Pancreas (tissue), 10 donors: ENCODE results near the gene MAP2K1. TPM values are rescaled to one million over a fixed set of nuclear protein-coding genes. Genes with fewer than 3 reads are reported as not detected.

Experiments used
- ATAC-seq, 4 donors: fragments of 200-7000 bp; cut with Tn5 transposase; one replicate each; pipeline versions ENCODE4 v1.8.0 to v1.9.1; 2020; ENCODE audit warnings: mild to moderate bottlenecking in 4 of 4, moderate library complexity in 4 of 4
- DNase-seq, 6 donors: peaks; one replicate each; pipeline ENCODE4 v3.0.0-alpha.2; 2020
- FAIRE-seq: peaks from 2 replicates; lab custom pipeline; 2012; peaks lifted over from hg19 to GRCh38; lab: Jason Lieb, UNC
- H3K27ac ChIP-seq, 4 donors: fragments of 200-600 bp; sonication (generic); 1 replicate in 3 of 4; 2 replicates in 1 of 4; pipeline versions ENCODE4 v1.5.0 to v1.8.0; 2020
- H3K27me3 ChIP-seq, 4 donors: fragments of 200-600 bp; one replicate each; pipeline ENCODE4 v1.8.0; 2021
- H3K36me3 ChIP-seq, 3 donors: fragments of 200-600 bp; sonication (generic) in 1 of 3; one replicate each; pipeline versions ENCODE4 v1.5.0 to v1.8.0; 2020 to 2021
- H3K4me1 ChIP-seq, 3 donors: fragments of 200-600 bp; one replicate each; pipeline ENCODE4 v1.8.0; 2021
- H3K4me3 ChIP-seq, 4 donors: fragments of 200-600 bp; sonication (generic) in 2 of 4; one replicate each; pipeline versions ENCODE4 v1.5.0 to v1.8.0; 2020 to 2021
- H3K9me3 ChIP-seq, 4 donors: fragments of 200-600 bp; one replicate each; pipeline ENCODE4 v1.8.0; 2021
- WGBS, 2 donors: extraction: QIAGEN DNeasy Blood & Tissue Kit; methylation state at CpG; one replicate each; pipeline ENCODE4 v1.1.7; 2013; 5-methylcytosine and 5-hydroxymethylcytosine counted together
- intact Hi-C, 3 donors: fragments of 100-400 bp; cut with DNase I; formaldehyde crosslinking; loops; one replicate each; pipeline versions ENCODE4 v1.11.1 to v1.14.2; 2022
- polyA plus RNA-seq, 2 donors: library from polyadenylated mRNA; stranded (reverse); fragments of 200-250 nt; gene quantifications; one replicate each; pipeline ENCODE4 v1.2.3, GENCODE V29; 2013
- total RNA-seq, 6 donors: library from RNA; stranded (reverse); fragmentation: NEBNext Ultra II Directional in 4 of 6; extraction: Animal tissue kit (Norgen Biotek cat#: 25700) in 4 of 6; gene quantifications; one replicate each; pipeline versions ENCODE4 v1.2.1 to v1.2.4, GENCODE V29; 2021 to 2023
- TF ChIP-seq, protein P1 (sequence below), 4 donors: fragments of 200-600 bp; sonication (generic) in 3 of 4; IDR thresholded peaks; one replicate each; pipeline versions ENCODE4 v1.5.0 to v1.8.0; 2021; ENCODE audit warnings: antibody characterized with exemption in 4 of 4
- donor health status: healthy with polysubstance abuse.
- donor health status: DM: no; HTN: no; CAD: no; lungs with moderate emphysema.
- donor health status: DM: no; HTN: no; CAD: no.
- donor health status: control.
- donor health status: control.
- donor health status: Bipolar disorder and iron deficiency.
- donor health status: DM: yes; HTN: yes; CAD: no.
- donor health status: DM: no; HTN: no; CAD: no.
- donor health status: DM: no; HTN: no; CAD: no.
- donor health status: DM: yes; HTN: yes; CAD: no.

MAP2K1 gene
- total and polyA plus RNA-seq, 8 donors: 7.6 to 23.3 (median 16.4) TPM

GRCh38 chr15:66413579-66413978 lies 26.9 kb downstream of the MAP2K1 start:
- DNase-seq (no peak), FAIRE-seq (no peak), ATAC-seq (no peak)
- TF ChIP-seq, protein P1, sequence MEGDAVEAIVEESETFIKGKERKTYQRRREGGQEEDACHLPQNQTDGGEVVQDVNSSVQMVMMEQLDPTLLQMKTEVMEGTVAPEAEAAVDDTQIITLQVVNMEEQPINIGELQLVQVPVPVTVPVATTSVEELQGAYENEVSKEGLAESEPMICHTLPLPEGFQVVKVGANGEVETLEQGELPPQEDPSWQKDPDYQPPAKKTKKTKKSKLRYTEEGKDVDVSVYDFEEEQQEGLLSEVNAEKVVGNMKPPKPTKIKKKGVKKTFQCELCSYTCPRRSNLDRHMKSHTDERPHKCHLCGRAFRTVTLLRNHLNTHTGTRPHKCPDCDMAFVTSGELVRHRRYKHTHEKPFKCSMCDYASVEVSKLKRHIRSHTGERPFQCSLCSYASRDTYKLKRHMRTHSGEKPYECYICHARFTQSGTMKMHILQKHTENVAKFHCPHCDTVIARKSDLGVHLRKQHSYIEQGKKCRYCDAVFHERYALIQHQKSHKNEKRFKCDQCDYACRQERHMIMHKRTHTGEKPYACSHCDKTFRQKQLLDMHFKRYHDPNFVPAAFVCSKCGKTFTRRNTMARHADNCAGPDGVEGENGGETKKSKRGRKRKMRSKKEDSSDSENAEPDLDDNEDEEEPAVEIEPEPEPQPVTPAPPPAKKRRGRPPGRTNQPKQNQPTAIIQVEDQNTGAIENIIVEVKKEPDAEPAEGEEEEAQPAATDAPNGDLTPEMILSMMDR (IDR thresholded peaks at IDR 0.05): no peak
- Histone ChIP-seq H3K27me3 (no peaks in the 10 kb centered on the region), H3K27ac (no peak overlapping the region), H3K9me3 (no peaks in the 10 kb centered on the region), H3K36me3 (no peaks in the 10 kb centered on the region), H3K4me3 (no peak overlapping the region), H3K4me1 (peaks cover 0 to 6% (median 0%) of the 10 kb centered on the region in 3 donors)
- 97 to 100% methylated on average over 1 of the region's 1 CpG for WGBS, 2 donors
- intact Hi-C loops: no loop called here

DNA sequence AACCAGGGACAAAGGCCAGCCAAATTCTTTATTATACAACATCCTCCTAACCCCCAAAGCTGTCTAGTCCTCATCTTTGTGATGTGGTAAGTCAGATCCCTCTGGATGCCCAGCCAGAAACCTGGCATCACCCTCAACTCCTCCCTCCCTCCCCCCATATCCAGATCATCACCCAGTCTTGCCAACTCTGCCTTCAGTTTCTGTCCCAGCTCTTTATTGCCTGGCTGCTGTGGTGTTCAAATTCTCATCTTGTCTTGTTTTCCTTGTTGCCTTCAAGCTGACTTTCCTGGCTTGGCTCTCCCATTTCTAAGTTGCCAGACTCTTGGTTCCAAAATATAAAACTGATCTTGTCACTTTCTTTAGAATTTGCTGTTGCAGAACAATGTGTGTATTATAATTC lies 28.6 kb downstream of the MAP2K1 start:
- H3K9me3 ChIP-seq: no peaks in the 10 kb centered on the region
- TF ChIP-seq, protein P1 (IDR thresholded peaks at IDR 0.05): no peak
- H3K27ac ChIP-seq: no peak overlapping the region
- DNase-seq: no peak
- H3K4me1 ChIP-seq: no peaks in the 10 kb centered on the region
- no peaks in the 10 kb centered on the region for H3K27me3 ChIP-seq
- no peak for FAIRE-seq
- intact Hi-C loops: no loop called here
- no peaks in the 10 kb centered on the region for H3K36me3 ChIP-seq
- ATAC-seq: no peak
- no peak overlapping the region for H3K4me3 ChIP-seq

- DNase-seq: no peak
- Histone ChIP-seq H3K27me3 (no peaks in the 10 kb centered on the region), H3K4me1 (no peaks in the 10 kb centered on the region), H3K4me3 (no peak overlapping the region), H3K36me3 (no peaks in the 10 kb centered on the region), H3K27ac (no peak overlapping the region), H3K9me3 (no peaks in the 10 kb centered on the region)
- 61 to 62% methylated on average over 5 of the region's 5 CpGs for WGBS, 2 donors
- FAIRE-seq: no peak
- ATAC-seq: no peak
- TF ChIP-seq, protein P1 (IDR thresholded peaks at IDR 0.05): no peak
- intact Hi-C loops: no loop called here
Measured at GRCh38 chr15:66417736-66418135, 31.0 kb downstream of the MAP2K1 start.

GRCh38 chr15:66419471-66419870 lies 32.8 kb downstream of the MAP2K1 start:
- TF ChIP-seq, protein P1 (IDR thresholded peaks at IDR 0.05): no peak
- FAIRE-seq (no peak), DNase-seq (no peak), ATAC-seq (no peak)
- H3K4me1 ChIP-seq: no peaks in the 10 kb centered on the region
- no peaks in the 10 kb centered on the region for H3K36me3 ChIP-seq
- H3K27me3 ChIP-seq: no peaks in the 10 kb centered on the region
- no peaks in the 10 kb centered on the region for H3K9me3 ChIP-seq
- 98% methylated on average over 3 of the region's 3 CpGs for WGBS, 2 donors
- no peak overlapping the region for H3K4me3 ChIP-seq
- intact Hi-C loops: no loop called here
- no peak overlapping the region for H3K27ac ChIP-seq

DNA sequence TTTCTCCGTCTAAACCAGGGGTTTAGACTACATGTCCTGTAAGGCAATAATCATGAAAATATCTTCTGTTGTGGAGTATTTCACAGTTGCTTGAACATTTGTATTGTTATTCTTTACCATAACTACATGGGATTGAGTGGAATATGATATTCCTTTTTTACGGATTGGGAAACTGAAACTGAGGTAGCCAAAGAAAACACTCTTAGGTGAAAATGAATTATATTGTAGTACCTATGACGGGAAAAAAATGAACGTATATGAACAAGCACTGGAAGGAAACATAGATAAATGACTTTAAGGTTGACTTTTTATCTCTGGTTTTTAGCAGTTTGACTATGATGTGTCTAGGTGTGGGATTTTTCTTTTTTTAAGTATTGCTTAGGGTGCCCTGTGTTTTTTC lies 35.6 kb downstream of the MAP2K1 start:
- ATAC-seq (no peak), FAIRE-seq (no peak), DNase-seq (no peak)
- WGBS, 2 donors: 91 to 96% methylated on average over 4 of the region's 4 CpGs
- TF ChIP-seq, protein P1 (IDR thresholded peaks at IDR 0.05): no peak
- H3K4me1 ChIP-seq: no peaks in the 10 kb centered on the region
- no peak overlapping the region for H3K4me3 ChIP-seq
- no peaks in the 10 kb centered on the region for H3K27me3 ChIP-seq
- no peak overlapping the region for H3K27ac ChIP-seq
- intact Hi-C loops: no loop called here
- H3K36me3 ChIP-seq: no peaks in the 10 kb centered on the region
- H3K9me3 ChIP-seq: no peaks in the 10 kb centered on the region
